ENCODE measurements around the gene MAP3K4.

MAP3K4 gene

DNA sequence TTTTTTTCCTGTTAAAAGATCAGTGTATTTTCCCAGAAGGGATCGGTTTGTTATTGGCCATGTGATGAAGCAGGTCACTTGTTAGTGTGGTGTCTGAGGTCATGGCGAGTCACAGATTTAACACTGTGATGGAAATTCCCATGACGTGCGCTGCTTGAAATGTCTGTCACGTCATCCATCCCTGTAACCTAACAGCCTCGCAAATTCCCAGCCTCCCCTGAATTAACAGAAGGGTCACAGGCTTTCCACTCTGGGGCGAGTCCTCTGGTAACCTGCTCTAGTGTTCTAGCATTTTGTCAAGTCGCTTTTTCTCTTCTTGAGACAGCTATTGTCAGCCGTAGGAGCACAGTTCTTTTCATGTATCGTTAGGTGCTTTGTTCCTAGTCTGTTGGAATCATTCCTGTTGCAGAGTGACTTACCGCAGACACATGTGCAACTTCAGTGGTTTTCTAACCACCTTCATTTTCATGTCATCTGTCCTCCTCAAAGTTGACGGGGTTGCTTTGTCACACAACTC is 137.2 kb downstream of the MAP3K4 start:
- DNase-seq, result no peak

DNA sequence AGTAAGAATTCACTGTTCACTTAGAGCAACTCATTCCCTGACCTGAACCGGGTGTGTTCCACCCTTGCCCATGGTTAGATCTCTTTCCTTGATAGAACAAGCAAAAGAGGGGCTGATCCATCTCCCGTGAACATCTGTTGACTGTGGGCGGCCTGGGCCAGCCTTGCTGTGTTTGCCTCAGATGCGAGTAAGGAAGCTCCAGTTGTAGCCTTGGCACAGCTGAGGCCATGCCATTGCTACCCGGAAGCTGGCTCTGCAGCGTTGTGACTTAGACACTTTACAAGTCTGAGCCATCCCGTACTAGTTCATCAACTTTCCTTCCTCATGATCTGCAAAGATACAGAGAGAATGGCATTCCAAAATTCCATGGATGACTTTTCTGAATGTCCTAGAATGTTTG is 139.0 kb downstream of the MAP3K4 start:
- DNase-seq, result no peak

DNA sequence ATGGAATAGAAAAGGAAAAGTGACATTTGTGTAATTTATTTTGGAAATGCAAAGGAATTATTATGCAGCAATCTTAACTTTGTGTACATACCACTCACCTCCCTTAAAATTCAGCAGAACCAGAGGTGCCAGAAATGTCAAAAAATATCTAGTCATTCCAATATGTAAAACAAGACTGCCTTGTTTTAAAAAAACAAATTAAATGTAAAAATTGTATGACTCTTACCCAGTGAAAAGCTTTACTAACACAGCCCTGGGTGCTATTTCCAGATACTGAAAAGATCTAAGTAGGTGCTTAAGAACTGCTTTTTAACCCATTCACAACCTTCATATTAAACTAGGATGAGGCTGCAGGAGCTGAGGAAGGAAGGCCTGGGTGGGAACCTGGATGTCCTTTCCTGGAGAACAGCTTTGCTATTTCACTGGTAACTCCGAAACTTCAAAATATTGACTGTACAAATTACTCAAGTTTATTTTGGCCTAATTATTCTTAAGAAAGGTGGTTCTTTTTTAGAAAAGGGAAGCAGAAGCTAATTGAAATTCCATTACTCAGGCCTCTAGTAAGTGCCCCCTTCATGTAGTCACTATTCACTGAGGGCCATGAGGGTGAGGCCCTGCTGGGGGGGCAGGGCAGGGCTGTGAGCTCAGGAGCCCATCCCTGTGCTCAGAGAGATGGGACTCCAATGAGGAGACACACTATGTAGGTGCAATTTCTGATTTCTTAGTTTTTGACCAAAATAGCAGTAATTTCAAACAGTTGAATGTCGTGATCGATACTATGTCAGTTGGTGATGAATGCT is 139.6 kb downstream of the MAP3K4 start:
- no peak for DNase-seq

DNA sequence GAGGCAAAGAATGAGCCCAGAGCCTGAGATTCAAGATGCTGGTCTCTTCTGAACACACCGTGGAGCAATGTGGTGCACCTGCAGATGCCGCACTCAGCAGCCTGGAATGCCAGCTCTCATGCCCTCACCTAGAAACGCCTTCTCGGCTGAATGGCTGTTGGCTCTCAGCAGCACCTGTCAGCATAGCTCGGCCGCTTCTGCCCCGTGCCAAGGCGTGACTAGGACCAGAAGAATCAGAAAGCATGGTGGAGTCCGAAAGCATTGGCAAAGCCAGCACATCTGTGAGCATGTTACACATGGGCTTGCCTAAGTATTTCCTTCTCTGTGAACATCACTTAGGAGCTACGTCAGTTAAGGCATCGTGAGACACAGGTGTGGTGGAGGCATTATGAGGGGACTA is 140.8 kb downstream of the MAP3K4 start:
- no peak for DNase-seq

DNA sequence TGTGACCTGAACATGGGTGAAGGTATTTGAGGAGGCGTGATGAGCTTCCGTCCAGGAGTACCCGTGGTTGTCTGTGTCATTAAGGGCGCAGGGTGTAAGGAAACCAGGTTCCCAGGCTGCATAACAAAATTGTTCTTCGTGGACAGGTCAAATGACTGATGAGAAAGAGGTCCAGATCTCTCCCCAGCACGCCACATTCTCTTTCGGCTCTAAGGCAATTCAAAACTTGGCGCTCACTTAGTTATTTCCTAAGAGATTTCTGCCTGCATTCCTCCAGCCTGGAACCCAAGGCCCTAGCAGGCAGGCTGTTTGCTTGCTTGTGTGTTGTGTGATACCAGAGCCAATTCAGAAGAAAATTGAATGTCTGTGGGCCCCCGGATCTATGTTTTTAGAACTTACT is 142.4 kb downstream of the MAP3K4 start:
- no peak for DNase-seq

DNA sequence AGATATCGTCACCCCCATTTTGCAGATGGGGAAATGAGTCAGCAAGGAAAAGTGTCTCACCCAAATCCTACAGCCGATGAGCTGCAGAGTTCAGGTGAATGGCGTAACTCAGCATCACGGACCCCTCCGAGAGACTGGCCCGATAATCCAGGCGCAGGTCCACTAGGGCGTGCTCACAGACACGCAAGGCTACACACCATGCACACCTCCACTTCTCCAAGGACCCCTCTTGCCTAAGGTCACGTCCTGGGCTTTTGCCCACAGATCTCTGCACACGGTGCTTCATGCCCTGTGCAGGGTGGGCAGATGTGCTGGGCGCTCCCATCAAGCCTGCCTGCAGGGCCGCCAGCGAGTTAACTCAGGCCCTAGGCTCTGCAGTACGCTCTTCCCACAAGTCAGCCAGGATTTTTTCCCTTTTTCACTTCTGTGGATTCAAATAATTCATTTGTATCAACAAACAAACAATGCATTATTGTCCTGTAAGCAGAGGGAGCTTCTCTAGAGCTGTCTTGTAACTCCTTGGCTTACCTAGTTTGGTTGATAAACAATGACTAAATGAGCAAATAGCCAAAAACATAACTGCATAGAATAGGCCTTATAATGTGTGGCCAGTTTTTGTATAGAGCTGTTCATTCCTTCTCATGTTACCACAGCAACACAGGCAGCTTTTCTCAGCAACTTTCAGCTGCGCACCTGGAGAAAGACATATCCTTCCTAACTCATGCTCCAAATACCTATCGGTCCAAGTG is 143.2 kb downstream of the MAP3K4 start:
- DNase-seq, result no peak

DNA sequence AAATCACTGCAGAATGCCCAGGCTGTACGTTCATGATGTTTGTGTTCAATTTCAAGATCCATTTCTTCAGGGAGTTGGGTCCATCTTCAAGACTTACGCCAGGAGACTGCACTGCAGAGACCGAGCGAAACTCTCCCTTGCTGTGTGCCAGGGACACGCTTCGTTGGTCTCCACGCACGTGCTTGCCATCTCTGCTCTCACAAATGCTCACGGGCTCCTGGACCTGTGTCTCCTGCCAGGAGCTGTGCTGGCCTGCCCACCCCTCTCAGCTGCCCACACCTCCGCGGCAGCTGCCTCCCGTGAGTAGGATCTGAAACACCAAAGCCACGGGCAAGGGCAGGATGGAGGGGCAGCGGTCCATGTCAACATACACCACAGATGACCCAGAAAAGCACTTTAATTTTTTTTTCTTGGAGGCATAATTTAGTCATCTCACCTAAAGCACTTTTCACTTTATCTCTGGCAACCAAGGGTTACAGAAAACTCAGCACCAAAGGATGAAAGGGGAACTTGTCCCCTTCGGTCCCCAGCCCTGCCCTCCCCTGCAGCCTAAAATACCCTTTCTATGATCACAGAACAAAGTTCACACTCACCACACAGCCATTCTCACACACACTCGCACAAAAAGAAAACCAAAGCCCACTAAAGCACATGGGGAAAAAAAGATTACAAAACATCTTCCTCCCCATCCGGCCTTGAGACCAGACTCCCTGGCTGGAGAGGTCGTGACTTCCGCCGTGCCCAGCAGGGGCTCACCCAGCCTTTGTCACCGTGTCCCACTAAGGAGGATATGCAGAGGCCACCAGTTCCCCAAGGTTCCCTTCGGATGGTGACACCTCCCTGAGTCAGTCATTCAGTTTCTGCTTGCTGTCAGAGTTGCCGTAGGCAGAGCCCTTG is 144.4 kb downstream of the MAP3K4 start:
- DNase-seq, result no peak

DNA sequence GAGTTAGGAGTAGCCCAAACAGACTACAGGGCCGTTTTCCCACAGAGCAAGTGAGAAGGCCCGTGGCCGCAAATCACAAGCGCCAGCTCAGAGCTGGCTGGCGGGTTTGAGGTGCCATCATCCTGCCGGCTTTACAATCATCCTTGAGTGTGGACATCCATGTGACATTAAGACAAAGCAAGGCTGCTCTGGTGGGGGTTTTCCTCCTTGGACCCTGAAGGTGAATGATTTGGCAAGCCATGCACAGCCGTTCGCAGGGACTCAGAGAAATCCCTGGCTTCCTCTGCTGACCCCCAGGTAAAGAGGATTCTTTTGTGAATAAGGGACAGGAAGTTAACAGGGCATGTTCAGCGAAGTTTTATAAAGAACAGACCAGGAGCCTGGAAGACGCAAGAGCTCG is 145.1 kb downstream of the MAP3K4 start:
- DNase-seq, result no peak

DNA sequence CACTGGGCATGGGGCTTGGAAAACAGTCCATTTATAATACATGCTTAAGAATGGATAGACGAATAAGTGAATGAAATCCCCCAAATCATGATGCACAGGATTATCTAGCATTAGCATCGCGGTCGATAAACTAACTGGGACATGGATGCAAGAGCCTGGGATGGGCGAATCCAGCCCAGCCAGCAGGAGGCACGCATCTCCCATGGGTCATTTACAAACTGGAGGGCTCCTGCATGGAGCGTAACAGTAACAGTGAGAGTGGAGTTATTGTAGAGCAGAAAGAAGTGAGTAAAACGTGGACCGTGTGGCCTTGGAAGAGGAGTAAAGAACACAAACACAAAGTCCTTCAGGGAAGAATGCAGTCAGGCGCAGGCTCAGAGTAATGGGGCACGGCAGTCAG is 145.8 kb downstream of the MAP3K4 start:
- no peak for DNase-seq

DNA sequence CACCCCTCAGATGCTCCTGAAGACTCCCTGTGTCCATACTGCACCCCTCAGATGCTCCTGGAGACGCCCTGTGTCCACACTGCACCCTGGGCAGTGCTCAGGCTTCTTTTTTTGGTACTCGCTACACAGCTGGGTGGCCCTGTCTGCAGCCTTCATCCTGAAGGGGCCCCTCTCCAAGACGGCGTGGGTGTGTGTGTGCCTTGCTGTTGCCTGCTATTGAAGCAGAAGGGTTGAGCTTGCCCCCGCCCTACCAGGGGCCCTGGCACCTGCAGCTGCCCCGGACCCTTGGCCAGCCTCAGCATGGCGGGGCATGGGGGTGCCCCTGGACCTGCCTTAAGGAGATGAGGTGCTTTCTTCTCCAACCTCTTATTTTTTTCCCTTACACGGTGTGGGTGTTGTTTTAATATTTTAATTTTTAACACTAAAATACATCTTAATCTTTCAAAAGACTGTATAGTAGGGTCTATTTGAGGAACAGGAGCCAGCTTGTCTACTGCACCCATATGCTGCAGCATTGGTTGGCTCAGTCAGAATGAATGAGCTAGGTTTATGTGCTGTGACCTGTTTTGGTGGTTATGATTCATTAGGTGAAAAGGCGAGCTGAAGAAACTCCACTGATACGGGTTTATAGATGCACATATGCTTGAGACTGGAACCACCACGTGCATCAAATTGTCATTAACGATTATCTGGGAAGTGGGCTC is 146.4 kb downstream of the MAP3K4 start:
- no peak for DNase-seq

DNA sequence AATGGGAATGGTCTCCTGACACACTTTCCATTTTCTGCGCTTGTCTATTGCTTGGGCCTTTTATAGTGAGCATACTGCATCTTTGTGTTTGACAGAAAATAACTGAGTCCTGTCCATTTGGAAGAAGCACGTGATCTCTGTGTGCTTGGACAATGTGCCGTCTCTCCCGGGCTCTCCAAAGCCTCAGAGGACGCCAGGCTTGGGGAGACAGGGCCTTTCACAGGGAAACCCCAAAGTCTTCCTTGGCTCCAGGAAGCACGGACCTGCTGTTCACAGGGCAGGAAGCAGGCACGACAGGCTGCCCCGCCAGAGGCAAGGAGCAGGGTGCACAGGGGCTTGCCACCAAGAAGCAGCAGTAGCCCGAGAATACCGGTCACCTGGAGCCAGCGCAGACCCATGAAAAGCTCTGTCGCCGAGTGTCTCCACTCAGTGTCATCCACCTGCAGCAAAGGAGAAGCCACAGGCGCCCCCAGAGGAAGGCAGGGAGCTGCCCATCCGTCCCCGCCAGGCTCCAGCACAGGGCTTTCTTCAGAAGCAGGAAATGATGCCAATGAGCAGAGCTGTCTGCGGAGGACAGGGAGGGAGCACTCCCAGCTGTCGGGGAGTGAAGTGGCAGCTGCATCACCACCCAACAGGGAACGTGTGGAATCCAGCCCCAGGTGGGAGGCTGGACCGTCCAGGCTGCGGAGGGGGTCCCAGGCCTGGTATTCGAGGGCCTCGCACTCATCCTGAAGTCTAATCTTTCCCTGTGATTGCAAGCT is 147.2 kb downstream of the MAP3K4 start:
- no peak for DNase-seq

DNA sequence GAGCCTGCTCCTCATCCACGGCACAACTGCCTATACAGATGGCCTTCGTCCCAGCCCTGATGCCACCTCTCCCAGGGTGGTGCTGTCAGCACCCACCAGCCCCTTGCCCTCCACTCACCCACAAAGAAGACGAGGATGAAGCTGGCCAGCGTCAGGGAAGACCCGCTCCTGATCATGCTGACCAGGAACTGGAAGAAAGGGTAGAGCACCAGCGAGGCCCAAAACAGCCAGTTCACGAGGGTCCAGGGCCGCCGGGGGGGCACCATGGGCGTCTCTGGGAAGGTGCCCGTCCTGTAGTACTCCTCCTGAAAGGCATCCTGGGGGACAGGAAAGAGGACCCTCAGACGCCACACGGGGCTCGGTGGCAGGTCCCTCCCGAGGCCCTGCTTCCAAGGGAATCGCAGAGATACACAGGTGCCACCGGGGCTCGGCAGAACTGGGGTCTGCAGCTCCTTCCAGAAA is 147.8 kb downstream of the MAP3K4 start:
- no peak for DNase-seq

DNA sequence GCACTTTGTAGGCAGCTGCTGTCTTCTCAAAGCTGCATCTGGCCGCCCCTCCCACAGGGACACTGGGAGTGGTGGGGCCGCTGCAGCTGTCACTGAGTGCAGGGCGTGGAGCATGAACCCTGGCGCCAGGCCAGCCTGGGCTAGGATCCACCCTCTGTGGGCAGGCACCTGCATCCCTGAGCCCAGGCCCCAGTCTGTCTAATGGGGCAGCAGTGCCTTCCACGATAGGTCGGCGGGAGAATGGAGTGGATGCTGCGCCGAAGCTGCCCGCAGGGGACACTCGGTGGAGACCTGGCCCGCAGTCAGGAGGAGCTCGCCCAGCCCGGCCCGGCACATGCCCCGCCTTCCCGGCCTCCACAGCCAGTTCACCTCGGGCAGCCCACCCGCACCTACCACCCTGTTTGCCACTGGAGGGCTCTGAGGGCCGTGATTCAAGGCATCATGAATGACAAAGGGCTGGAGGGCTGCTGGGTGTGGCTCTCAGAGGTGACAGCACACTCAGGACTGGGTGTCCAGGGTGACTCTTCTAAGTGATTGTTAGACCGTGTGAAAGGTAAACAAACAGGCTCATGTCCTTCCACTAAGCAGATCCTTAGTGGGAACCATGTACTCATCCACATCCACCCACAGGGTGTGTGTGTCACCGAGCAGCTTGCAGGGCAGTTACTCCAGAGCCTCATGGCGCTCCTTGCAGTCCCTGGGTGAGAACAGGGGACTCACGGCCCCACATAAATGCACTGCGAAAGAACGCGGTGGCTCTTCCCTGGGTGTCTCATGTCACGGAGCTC is 148.4 kb downstream of the MAP3K4 start:
- no peak for DNase-seq

DNA sequence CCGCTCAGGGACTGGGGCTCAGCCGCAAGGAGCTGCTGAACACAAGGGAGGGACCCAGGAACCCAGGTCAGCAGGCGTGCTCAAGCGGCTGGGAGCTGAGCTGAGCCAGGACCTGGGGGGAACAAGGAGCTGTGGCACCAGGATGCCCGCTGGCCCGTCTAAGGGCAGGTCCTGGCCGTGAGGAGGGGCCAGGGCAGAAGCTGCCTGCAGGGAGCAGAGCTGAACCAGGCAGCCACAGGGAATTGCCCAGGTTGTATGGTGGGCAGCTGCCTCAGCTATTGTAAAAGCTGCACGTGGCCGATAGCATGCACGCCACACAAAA is 148.9 kb downstream of the MAP3K4 start:
- DNase-seq, result no peak

DNA sequence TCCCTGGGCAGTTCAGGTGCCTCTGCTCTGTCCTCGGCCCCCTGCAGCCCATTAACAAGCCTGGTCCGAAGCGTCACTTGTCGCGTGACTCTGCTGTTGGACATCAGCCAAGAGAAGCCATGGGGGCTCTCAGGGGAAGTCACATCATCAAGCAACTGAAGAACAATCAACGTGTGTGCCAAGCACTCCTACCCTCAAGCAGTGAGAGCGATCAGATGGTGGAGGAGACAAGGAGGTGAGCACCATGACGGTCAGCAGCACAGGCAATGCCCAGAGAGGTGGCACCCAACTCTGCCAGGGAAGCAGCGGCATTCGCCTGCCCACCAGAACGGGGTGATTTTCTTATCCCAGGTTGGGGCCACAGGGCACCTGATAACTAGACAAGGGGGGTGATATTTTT is 149.6 kb downstream of the MAP3K4 start:
- DNase-seq, result no peak

DNA sequence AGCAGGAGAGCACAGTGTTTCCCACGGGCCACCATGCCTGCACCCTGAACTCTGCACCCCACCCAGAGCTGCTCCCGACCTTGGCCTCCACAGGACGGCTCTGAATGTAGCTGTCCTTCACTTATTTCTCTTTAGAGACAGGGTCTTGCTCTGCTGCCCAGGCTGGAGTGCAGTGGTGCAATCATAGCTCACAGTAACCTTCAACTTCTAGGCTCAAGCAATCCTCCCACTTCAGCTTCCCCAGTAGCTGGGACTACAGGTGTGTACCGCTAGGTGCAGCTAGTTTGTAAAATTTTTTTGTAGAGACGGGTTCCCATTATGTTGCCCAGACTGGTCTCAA is 151.4 kb downstream of the MAP3K4 start:
- DNase-seq, result no peak

DNA sequence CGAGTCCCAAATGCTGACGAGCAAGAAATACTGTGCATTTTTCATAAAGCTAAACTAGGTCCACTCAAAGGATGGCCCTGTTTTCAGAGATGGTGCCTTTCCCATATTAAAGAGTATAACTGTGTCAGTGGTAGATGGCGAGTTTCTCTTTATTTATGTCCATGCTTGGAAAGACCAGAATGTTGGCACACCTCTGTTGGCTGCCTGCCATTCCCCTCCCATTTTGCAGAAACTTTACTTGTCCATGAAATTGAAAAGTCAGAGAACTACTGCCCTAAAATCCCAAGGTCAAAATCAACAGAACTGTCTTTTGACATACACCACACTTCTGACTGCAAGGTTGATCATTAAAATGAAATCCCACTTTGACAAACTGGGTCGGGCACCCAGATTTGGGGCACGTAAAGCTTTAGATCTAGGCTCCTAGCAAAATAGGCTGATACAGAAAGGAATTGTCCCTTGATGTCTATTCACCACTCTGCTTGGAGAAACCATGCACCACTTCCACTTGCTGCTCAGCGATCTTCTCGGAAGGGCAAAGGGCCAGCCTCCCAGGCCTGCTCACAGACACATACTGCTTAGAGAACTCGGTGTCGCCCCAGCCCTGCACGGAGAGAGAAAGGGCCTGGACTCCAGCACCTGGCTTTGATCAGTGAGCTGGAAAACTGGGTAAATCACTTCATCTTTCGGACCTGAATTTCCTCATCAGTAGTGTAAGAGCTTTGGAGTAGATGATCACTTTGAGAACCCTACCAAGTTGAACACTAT is 152.3 kb downstream of the MAP3K4 start:
- no peak for DNase-seq

DNA sequence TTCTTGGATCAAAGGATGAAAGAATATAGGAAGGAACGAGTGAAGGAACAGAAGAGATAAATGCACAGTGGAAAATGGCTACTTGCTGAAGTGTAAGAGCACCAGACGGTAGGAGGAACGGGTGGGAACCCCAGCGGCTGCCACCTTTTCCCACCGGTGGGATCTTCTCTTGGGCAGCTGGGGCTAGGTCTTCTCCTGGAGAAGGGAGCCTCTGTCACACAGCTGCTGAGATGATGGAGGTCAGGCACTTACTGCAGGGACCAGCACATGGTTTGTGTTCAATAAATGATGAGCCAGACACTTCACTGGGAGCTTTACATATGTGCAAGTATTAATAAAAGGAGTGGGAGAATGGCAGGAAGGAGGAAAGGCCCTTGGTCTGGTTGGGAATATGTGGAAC is 158.6 kb downstream of the MAP3K4 start:
- DNase-seq, result no peak

DNA sequence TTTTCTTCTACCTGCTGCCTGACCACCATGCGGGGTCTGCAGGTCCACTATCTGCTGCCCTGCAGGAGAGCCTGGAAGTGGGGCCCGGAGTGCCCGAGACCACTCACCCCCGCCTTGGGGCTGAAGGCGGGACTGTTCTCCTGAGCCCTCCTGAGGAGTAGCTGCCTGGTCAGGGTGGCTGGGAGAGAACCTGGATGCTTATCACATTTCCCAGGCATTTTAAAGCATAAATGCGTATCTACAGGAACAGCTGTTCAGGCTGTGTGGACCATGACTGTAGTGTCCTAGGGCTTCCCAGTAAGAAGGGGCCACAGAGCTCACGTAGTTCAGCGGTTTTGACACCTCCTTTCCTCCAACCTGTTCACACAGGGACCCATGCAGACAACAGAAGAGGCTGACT is 159.0 kb downstream of the MAP3K4 start:
- DNase-seq, result no peak

DNA sequence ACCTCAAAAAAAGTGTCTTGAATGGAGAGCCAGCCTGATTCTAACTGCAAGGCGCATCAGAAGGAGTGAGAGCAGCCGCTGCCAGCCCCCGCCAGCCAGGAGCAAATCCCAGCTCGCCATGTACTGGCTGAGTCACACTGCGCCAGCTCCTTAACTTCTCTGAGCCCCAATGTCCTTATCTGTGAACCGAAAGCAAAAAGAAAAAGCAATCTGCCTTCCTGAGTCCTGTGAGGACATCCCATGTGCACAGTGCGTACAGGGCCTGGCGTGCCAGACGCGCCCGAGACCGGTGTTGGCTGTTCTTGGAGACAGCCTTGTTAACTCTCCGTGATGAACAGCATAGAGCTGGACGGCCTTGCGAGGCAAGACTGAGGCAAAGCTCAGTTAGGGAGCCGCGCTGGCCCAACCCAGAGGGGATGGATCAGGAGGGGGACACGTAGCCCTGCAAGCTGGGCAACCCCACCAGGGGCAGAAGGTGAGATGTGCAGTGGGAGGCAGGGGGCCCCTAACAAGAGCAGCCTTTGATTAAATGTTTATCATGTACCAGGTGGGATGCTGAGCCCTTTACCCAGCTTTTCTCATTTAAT is 159.6 kb downstream of the MAP3K4 start:
- no peak for DNase-seq

Measured in effector CD8-positive, alpha-beta T cell (primary cell).